Measurements from ENCODE around the gene FBXO21.
"Not testable (repeated sequence)": the region's sequence is repeated elsewhere in the genome, so short reads cannot be mapped to it uniquely, and the experiment has no call there.

FBXO21 gene

GRCh38 chr12:117130801-117131200, 59.5 kb downstream of the FBXO21 start:
- DNase-seq, result peak; percentile 18 to 34

GRCh38 chr12:117129391-117129790, 60.9 kb downstream of the FBXO21 start:
- DNase-seq, result no peak

- no peak for DNase-seq
These were observed 62.1 kb downstream of the FBXO21 start for GRCh38 chr12:117127933-117128823.

GRCh38 chr12:117126335-117126734, 63.9 kb downstream of the FBXO21 start:
- no peak for DNase-seq

- no peak for DNase-seq
These were observed 64.5 kb downstream of the FBXO21 start for GRCh38 chr12:117125767-117126166.

- DNase-seq, result no peak
These were observed 65.0 kb downstream of the FBXO21 start for GRCh38 chr12:117125272-117125613.

- no peak for DNase-seq
These were observed 65.6 kb downstream of the FBXO21 start for GRCh38 chr12:117124421-117125271.

- DNase-seq, result no peak
These were observed 68.8 kb downstream of the FBXO21 start for GRCh38 chr12:117121441-117121840.

GRCh38 chr12:117120787-117121186, 69.5 kb downstream of the FBXO21 start:
- DNase-seq, result peak; percentile 85 to 92

GRCh38 chr12:117119592-117120198, 70.6 kb downstream of the FBXO21 start:
- peak; percentile 58 to 59 for DNase-seq

- peak in 1 of 2 experiments; percentile 71 for DNase-seq
These were observed 71.3 kb downstream of the FBXO21 start for GRCh38 chr12:117118838-117119591.

- peak; percentile 51 to 76 for DNase-seq
These were observed 75.5 kb downstream of the FBXO21 start for GRCh38 chr12:117114784-117115183.

- no peak for DNase-seq
These were observed 77.0 kb downstream of the FBXO21 start for GRCh38 chr12:117113231-117113630.

GRCh38 chr12:117111821-117112595, 78.3 kb downstream of the FBXO21 start:
- peak; percentile 96 to 97 for DNase-seq

GRCh38 chr12:117111386-117111785, 78.9 kb downstream of the FBXO21 start:
- DNase-seq, result peak; percentile 90 to 96

- no peak for DNase-seq
These were observed 80.2 kb downstream of the FBXO21 start for GRCh38 chr12:117109943-117110635.

- peak; percentile 68 to 83 for DNase-seq
These were observed 84.4 kb downstream of the FBXO21 start for GRCh38 chr12:117105902-117106301.

GRCh38 chr12:117104003-117104402, 86.3 kb downstream of the FBXO21 start:
- not testable (repeated sequence) for DNase-seq

- DNase-seq, result peak in 1 of 2 experiments; percentile 71
These were observed 87.5 kb downstream of the FBXO21 start for GRCh38 chr12:117102800-117103181.

GRCh38 chr12:117101953-117102799, 88.1 kb downstream of the FBXO21 start:
- DNase-seq, result peak in 1 of 2 experiments; percentile 71
